ENCODE results near the gene GNA12.
"Not testable (repeated sequence)": the region's sequence is repeated elsewhere in the genome, so short reads cannot be mapped to it uniquely, and the experiment has no call there.

The GNA12 gene

GRCh38 chr7:2729893-2730716 is 114.0 kb downstream of the GNA12 start:
- TF ChIP-seq POLR2AphosphoS5 (IDR thresholded peaks at IDR 0.05; ENCODE audit: low read depth) (no peak), SPI1 (IDR thresholded peaks at IDR 0.05; ENCODE audit: borderline replicate concordance, low read depth) (no peak), GABPA (IDR thresholded peaks at IDR 0.05; ENCODE audit: low read depth) (no peak), REST (IDR thresholded peaks at IDR 0.05; ENCODE audit: insufficient replicate concordance, low read depth) (no peak), CTCF (IDR thresholded peaks at IDR 0.05; ENCODE audit: insufficient read depth, low read length) (no peak)
- no peak overlapping the region for H3K27ac ChIP-seq (replicated peaks)
- no peaks in the 10 kb centered on the region for H3K27me3 ChIP-seq (ENCODE audit: insufficient read depth, poor library complexity, severe bottlenecking)
- no peak overlapping the region for H3K4me3 ChIP-seq (replicated peaks; ENCODE audit: insufficient read depth, low read length)
- DNase-seq (ENCODE audit: low read depth in 1 of 2, low spot score in 1 of 2): no peak

GRCh38 chr7:2729031-2729892 is 114.8 kb downstream of the GNA12 start:
- DNase-seq (ENCODE audit: low read depth in 1 of 2, low spot score in 1 of 2): no peak
- Histone ChIP-seq H3K27ac (replicated peaks) (peak overlapping the region; percentile 49), H3K4me3 (replicated peaks; ENCODE audit: insufficient read depth, low read length) (no peak overlapping the region), H3K27me3 (ENCODE audit: insufficient read depth, poor library complexity, severe bottlenecking) (no peaks in the 10 kb centered on the region)
- no peak for TF ChIP-seq GABPA (IDR thresholded peaks at IDR 0.05; ENCODE audit: low read depth)
- no peak for TF ChIP-seq REST (IDR thresholded peaks at IDR 0.05; ENCODE audit: insufficient replicate concordance, low read depth)
- TF ChIP-seq SPI1 (IDR thresholded peaks at IDR 0.05; ENCODE audit: borderline replicate concordance, low read depth): no peak
- TF ChIP-seq CTCF (IDR thresholded peaks at IDR 0.05; ENCODE audit: insufficient read depth, low read length): no peak
- no peak for TF ChIP-seq POLR2AphosphoS5 (IDR thresholded peaks at IDR 0.05; ENCODE audit: low read depth)

- Histone ChIP-seq H3K27me3 (ENCODE audit: insufficient read depth, poor library complexity, severe bottlenecking) (no peaks in the 10 kb centered on the region), H3K27ac (replicated peaks) (peak overlapping the region; percentile 49), H3K4me3 (replicated peaks; ENCODE audit: insufficient read depth, low read length) (no peak overlapping the region)
- peak; percentile 8; the same call in 1 of the 2 replicates for TF ChIP-seq SPI1 (IDR thresholded peaks at IDR 0.05; ENCODE audit: borderline replicate concordance, low read depth)
- no peak for TF ChIP-seq GABPA (IDR thresholded peaks at IDR 0.05; ENCODE audit: low read depth)
- no peak for DNase-seq (ENCODE audit: low read depth in 1 of 2, low spot score in 1 of 2)
Observed at GRCh38 chr7:2728316-2729030, 115.6 kb downstream of the GNA12 start.

- H3K4me3 ChIP-seq (replicated peaks; ENCODE audit: insufficient read depth, low read length); DNase-seq (ENCODE audit: low read depth in 1 of 2, low spot score in 1 of 2); H3K27ac ChIP-seq (replicated peaks); H3K27me3 ChIP-seq (ENCODE audit: insufficient read depth, poor library complexity, severe bottlenecking): not testable (repeated sequence)
Observed at GRCh38 chr7:2727206-2727605, 116.9 kb downstream of the GNA12 start.

Measured in HL-60 (cell line).